Mucosa of descending colon (tissue), 3 donors: ENCODE data around the gene NLRP14. TPM values are rescaled to one million over a fixed set of nuclear protein-coding genes. Genes with fewer than 3 reads are reported as not detected.

Experiments
- ATAC-seq: fragments of 200-7000 bp; cut with Tn5 transposase; one replicate; pipeline ENCODE4 v1.9.1; 2020; ENCODE audit warnings: mild to moderate bottlenecking, moderate library complexity
- DNase-seq, 3 donors: peaks; one replicate each; pipeline ENCODE4 v3.0.0-alpha.2; 2020
- H3K36me3 ChIP-seq: fragments of 200-600 bp; one replicate; pipeline ENCODE4 v1.8.0; 2021; ENCODE audit warnings: low read depth, mild to moderate bottlenecking
- H3K4me1 ChIP-seq: fragments of 200-600 bp; one replicate; pipeline ENCODE4 v1.8.0; 2021; ENCODE audit warnings: low read depth, mild to moderate bottlenecking
- H3K4me3 ChIP-seq: fragments of 200-600 bp; one replicate; pipeline ENCODE4 v1.8.0; 2021; ENCODE audit warnings: mild to moderate bottlenecking
- H3K9me3 ChIP-seq: fragments of 200-600 bp; one replicate; pipeline ENCODE4 v1.8.0; 2021; ENCODE audit warnings: mild to moderate bottlenecking
- intact Hi-C, 2 donors: fragments of 100-400 bp; cut with DNase I in 1 of 2; cut with micrococcal nuclease in 1 of 2; formaldehyde crosslinking; loops; one replicate each; pipeline versions ENCODE4 v1.11.0 to v1.11.1; 2022; cut with DNase I, micrococcal nuclease
- total RNA-seq, 3 donors: library from RNA; stranded (reverse); fragmentation: NEBNext Ultra II Directional in 2 of 3; extraction: Animal tissue kit (Norgen Biotek cat#: 25700) in 2 of 3; gene quantifications; one replicate each; pipeline versions ENCODE4 v1.2.1 to v1.2.4, GENCODE V29; 2021 to 2023
- TF ChIP-seq, protein P1 (sequence below): fragments of 200-600 bp; IDR thresholded peaks from one replicate; pipeline ENCODE4 v1.8.0; 2022; ENCODE audit warnings: antibody characterized with exemption, mild to moderate bottlenecking
- donor health status: DM: no; HTN: no; CAD: no; lungs with moderate emphysema.
- donor health status: DM: no; HTN: no; CAD: no.
- donor health status: DM: no; HTN: yes; CAD: no.

NLRP14 gene
- total RNA-seq, 3 donors from 2014 or later = 0.17 to 0.25 (median 0.24) TPM

DNA sequence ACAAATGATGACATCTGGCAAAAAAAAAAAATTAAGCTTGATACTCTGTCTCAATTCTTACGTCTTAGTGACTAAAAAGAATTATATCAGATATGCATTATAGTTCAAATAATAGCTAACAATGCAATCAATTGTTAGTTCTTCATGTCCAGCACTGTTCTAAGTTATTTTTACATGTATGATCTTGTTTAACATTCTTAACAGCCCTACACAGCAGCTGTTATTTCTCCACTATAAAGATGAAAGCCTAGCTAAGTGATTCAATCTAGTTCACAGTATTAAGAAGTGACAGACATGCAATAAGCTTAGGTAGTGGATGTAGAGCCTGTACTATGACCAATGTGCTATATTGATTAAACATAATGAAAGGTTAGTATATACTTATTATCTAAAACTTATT, 4.3 kb upstream of the NLRP14 start:
- H3K36me3 ChIP-seq = no peaks in the 10 kb centered on the region
- ATAC-seq = no peak
- no peaks in the 10 kb centered on the region for H3K4me1 ChIP-seq
- intact Hi-C loops = no loop called here
- no peak for DNase-seq
- H3K4me3 ChIP-seq = no peak overlapping the region
- TF ChIP-seq, protein P1, sequence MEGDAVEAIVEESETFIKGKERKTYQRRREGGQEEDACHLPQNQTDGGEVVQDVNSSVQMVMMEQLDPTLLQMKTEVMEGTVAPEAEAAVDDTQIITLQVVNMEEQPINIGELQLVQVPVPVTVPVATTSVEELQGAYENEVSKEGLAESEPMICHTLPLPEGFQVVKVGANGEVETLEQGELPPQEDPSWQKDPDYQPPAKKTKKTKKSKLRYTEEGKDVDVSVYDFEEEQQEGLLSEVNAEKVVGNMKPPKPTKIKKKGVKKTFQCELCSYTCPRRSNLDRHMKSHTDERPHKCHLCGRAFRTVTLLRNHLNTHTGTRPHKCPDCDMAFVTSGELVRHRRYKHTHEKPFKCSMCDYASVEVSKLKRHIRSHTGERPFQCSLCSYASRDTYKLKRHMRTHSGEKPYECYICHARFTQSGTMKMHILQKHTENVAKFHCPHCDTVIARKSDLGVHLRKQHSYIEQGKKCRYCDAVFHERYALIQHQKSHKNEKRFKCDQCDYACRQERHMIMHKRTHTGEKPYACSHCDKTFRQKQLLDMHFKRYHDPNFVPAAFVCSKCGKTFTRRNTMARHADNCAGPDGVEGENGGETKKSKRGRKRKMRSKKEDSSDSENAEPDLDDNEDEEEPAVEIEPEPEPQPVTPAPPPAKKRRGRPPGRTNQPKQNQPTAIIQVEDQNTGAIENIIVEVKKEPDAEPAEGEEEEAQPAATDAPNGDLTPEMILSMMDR = no peak
- no peaks in the 10 kb centered on the region for H3K9me3 ChIP-seq

DNA sequence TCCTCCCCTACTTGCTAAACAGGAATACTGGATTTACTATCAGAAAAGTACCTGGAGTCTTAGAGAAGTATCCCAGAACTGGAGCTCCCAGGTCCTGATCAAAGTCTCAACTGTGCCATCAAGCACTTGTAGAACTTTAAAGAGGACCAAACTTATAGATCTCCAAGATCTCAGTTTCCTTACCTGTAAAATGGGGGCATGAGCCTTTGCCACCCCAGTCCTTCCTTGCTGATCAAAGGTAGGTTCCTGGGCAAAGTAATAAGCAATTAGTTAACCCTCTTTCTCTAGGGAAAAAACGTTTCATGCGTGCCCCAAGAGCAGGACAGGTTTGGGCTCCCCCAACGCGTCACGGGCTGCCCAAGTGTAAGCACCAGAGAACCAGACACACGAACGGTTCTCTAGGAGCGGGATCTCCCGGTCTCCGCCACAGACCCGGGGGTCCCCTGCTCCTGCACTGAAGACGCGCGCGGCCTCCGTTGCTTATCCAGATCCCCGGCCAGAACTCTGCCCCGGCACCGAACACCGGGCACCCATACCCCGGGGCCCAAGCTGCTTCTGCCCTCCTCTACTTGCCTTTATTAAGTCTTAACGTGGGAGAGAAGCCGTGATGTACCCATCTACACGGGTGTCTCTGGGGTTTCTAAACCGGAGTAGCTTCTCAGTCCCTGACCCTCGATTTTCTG, 638 bp upstream of the NLRP14 start:
- DNase-seq = peak; percentile 36 to 53 (median 51)
- TF ChIP-seq, protein P1 = no peak
- Histone ChIP-seq H3K9me3 (no peaks in the 10 kb centered on the region), H3K4me3 (peak overlapping the region; percentile 38), H3K36me3 (no peaks in the 10 kb centered on the region), H3K4me1 (no peaks in the 10 kb centered on the region)
- peak; percentile 33 for ATAC-seq
- intact Hi-C loops = no loop called here

DNA sequence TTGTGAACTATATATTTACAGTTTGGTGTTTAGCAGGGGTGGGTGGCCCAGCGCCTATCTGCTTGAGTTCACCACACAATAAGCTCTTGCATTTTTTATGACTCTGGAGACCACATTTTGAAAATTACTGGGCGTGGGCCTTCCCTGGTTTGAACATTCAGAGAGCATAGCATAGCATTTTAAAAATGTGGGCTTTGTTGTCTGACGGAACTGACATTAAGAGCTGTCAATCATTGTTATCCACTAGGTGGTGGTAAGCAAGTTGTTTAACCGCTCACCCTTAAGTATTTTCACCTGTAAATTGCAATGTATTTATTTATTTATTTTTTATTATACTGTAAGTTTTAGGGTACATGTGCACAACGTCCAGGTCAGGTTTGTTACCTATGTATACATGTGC, 1.0 kb downstream of the NLRP14 start:
- no peaks in the 10 kb centered on the region for H3K4me1 ChIP-seq
- DNase-seq (no peak), ATAC-seq (no peak)
- TF ChIP-seq, protein P1 = no peak
- H3K36me3 ChIP-seq = no peaks in the 10 kb centered on the region
- no peak overlapping the region for H3K4me3 ChIP-seq
- intact Hi-C loops = no loop called here
- no peaks in the 10 kb centered on the region for H3K9me3 ChIP-seq

DNA sequence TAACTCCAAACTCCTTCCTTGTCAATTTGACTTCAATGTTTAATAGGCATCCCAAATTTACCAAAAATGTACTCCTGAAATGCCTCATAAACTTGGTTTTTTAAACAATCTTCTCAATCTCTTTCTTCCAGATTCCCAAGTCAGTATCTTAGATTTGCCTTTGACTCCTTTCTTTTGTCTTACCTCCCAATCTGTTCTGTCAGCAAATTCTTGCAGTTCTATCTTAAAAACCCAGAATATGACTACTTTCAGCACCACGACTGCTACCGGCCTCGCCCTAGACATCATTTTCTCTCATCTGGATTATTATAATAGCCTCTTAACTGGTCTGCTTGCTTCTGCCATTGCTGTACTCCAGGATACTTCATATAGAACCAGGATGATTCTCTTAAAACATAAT, 7.9 kb downstream of the NLRP14 start:
- Histone ChIP-seq H3K4me3 (no peak overlapping the region), H3K36me3 (no peaks in the 10 kb centered on the region), H3K4me1 (peaks cover 2% of the 10 kb centered on the region), H3K9me3 (no peaks in the 10 kb centered on the region)
- TF ChIP-seq, protein P1 = no peak
- intact Hi-C loops = no loop called here
- ATAC-seq (no peak), DNase-seq (no peak)

DNA sequence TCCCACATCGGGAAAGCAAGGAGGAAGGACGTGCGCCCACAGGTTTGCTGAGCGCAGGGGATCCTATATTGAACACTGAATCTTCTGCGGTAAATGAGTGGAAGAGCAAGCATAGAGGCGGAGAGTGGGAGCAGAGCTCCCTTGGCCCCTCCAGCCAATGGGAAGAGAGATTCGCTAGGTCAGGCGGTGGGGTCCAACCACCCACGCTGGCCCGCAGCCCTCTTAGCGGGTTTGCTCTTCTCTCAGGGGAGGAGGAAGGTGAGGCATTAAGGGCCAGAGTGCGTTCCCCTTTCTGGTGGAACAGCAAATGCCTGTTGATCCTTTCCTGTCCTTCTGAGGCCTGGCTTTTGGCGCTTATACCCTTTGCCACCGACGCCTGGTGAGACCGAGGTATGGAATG, 10.6 kb downstream of the NLRP14 start:
- DNase-seq = no peak
- H3K36me3 ChIP-seq = no peaks in the 10 kb centered on the region
- H3K4me3 ChIP-seq = no peak overlapping the region
- H3K4me1 ChIP-seq = peaks cover 2% of the 10 kb centered on the region
- intact Hi-C loops = no loop called here
- TF ChIP-seq, protein P1 = no peak
- ATAC-seq = no peak
- H3K9me3 ChIP-seq = no peaks in the 10 kb centered on the region

DNA sequence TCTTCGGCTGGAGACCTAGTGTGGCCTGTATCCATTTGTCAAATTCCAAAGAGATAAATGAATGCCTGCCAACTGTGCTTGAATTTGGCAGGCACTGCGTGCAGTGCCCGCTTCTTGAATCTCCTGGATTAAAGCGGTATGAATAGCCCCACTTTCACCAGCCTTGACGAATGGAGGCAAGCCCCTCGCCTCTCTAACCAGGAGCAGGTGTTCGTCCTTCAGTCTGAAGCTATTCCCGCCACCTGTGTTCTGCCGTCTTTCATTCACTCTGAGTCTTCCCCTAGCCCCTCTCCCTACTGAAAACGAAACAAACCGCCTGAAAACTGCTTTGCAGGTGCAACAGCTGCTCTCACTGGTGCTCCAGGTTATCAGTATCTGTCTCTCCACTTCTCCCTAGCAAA, 11.2 kb downstream of the NLRP14 start:
- TF ChIP-seq, protein P1 = no peak
- peaks cover 2% of the 10 kb centered on the region for H3K4me1 ChIP-seq
- no peak for DNase-seq
- H3K4me3 ChIP-seq = no peak overlapping the region
- intact Hi-C loops = no loop called here
- H3K9me3 ChIP-seq = no peaks in the 10 kb centered on the region
- no peaks in the 10 kb centered on the region for H3K36me3 ChIP-seq
- ATAC-seq = no peak
